GM18861 (cell line): Measurements from ENCODE around the gene HTRA1.

Source experiments
- ATAC-seq: cut with Tn5 transposase; IDR thresholded peaks from one replicate; pipeline ENCODE4 v1.9.1; 2021; ENCODE audit not compliant: unreplicated experiment

Gene HTRA1

DNA sequence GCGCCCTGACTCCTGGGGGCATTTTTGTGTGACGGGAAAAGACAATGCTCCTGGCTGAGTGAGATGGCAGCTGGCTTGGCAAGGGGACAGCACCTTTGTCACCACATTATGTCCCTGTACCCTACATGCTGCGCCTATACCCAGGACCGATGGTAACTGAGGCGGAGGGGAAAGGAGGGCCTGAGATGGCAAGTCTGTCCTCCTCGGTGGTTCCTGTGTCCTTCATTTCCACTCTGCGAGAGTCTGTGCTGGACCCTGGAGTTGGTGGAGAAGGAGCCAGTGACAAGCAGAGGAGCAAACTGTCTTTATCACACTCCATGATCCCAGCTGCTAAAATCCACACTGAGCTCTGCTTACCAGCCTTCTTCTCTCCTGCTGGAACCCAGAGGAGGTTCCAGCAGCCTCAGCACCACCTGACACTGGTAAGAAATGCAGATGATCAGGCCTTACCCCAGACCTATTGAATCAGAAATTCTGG is 6.7 kb upstream of the HTRA1 start, which contains the start of gene ARMS2:
TSS of gene ARMS2 (plus strand) at position 51 of the 478 bp plus-strand sequence. CDS start at position 126, 75 bp downstream.
- ATAC-seq, result no peak

DNA sequence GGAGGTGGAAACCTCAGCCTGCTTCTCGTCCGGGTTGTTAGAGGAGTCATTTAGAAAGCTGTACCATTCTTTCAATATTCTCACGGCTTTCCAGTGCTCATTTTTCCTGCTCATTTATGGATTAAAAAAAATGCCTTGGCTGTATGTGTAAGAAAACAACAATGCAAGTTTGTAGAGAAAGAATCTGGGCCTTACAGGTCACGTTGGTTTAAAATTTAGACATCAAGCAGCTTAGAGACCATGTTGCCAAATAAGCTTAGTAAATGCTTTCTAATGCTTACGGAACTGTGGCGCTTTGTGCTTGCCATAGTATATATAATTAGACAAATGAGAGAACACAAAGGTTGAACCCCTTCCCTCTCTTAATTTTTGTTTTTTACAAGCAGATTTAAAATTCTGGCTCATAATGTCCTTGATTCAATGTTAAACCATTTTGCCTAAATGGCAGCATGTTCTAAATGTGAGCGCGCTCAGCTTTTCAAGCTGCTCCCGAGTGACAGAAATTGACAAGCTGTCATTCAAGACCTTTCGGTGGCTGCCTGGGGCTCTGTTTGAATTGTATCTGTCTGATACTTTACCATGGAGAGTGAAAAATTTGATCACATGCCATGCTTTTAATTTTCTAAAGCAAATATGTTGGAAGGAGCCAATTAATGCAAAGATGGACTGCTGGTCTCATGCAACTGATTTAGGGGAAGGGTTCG is 5.8 kb upstream of the HTRA1 start:
- no peak for ATAC-seq

- no peak for ATAC-seq
These were observed 3.4 kb upstream of the HTRA1 start for GRCh38 chr10:122457934-122458333.

DNA sequence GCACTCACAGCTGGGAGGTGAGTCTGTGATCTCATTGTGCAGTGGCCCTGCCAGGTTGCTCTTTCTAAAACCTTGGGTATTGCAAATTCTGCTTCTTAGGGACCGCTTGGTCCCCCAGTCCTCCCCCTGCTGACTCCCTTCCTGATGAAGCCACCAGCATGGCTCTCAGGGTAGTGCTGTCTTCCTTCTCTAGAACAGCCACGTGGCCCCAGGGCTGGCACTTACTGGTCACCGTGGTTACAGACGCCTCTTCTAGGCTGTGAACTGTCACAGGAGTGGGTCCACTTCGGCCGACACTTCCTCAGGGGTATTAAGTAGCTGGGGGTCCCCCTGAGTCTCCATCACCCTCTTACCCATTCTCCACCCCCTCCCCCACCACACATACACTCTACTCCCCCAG is 2.7 kb upstream of the HTRA1 start:
- no peak for ATAC-seq

GRCh38 chr10:122459561-122460273 is 1.6 kb upstream of the HTRA1 start:
- no peak for ATAC-seq

DNA sequence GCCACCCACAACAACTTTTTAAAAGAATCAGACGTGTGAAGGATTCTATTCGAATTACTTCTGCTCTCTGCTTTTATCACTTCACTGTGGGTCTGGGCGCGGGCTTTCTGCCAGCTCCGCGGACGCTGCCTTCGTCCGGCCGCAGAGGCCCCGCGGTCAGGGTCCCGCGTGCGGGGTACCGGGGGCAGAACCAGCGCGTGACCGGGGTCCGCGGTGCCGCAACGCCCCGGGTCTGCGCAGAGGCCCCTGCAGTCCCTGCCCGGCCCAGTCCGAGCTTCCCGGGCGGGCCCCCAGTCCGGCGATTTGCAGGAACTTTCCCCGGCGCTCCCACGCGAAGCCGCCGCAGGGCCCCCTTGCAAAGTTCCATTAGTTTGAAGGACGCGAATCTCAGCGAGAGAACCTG is 461 bp upstream of the HTRA1 start:
- ATAC-seq, result no peak

- ATAC-seq, result no peak
These were observed 578 bp downstream of the HTRA1 start for GRCh38 chr10:122461729-122462532.

DNA sequence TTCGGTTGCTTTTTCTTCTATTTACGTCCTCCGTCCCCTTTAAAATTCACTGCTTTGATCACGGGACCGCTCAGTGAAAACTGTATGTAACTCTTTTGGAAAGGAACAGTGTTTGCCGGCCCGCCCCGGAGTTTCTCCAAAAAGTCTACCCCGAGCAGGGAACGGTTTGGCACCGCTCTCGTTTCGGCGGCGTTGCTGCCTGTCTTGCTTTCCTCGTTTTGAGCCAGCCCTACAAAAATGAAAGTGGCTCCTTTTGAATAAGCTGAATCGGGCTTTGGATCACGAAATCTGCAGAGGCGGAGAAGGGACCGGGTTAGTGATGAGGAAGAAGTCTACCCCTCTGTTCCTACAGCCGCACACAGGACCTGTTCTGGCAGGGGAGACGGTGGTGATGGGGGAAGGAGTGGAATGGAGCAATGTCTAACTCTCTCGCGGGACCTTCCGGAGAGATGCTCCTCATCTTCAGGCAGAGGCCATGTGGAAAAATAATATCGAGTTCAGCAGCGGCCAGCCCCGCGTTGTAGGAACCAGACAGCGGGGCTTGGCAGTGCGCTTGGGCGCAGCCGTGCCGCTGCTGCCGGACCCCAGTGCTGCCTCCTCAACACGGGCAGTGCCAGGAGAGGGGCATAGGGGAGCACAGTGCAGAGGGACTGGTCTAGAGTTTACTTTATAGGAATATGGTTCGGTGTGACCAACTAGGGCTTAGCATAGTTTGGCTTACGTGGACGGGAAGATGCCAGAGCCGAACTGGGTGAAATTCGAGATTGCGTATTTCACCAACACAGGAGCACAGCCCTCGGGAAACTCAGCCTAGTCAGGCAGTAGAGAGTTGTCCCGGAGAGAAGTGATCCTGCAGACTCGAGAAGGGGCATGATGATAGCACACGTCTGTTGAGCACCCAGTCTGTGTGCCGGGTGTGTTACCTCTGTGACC is 1.4 kb downstream of the HTRA1 start:
- no peak for ATAC-seq

GRCh38 chr10:122463466-122464249 is 2.3 kb downstream of the HTRA1 start:
- ATAC-seq, result no peak

DNA sequence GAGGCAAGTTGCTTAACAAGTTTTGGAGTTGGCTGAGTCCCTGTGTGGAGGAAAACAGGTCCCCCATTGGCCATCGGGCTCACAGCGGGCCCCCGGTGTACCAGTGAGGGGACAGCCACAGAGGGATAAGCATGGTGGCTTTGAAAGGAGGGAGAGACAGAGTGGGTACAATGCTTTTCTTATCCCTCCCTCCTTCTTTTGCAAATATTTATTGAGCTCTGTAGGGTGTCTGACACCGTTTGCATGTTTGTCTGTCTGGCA is 2.8 kb downstream of the HTRA1 start:
- ATAC-seq, result no peak

DNA sequence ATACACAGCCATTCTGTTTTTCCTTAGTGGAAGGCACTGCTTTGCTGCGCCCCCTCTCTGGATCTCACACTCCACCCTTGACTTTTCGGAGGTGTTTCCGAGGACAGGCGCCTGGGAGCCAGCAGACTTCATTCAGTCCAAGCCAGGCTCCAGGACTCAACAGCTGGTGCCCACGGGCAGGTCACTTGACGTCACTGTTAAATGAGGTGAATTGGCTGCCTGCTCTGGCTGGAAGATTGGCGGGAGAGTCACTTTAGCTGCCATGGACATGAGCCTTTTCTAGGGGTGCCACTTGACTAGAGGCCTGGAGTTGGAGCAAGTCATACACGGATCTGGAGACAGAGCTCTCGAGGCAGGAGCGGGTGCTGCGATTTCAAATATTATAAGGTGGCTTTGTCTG is 3.2 kb downstream of the HTRA1 start:
- no peak for ATAC-seq

DNA sequence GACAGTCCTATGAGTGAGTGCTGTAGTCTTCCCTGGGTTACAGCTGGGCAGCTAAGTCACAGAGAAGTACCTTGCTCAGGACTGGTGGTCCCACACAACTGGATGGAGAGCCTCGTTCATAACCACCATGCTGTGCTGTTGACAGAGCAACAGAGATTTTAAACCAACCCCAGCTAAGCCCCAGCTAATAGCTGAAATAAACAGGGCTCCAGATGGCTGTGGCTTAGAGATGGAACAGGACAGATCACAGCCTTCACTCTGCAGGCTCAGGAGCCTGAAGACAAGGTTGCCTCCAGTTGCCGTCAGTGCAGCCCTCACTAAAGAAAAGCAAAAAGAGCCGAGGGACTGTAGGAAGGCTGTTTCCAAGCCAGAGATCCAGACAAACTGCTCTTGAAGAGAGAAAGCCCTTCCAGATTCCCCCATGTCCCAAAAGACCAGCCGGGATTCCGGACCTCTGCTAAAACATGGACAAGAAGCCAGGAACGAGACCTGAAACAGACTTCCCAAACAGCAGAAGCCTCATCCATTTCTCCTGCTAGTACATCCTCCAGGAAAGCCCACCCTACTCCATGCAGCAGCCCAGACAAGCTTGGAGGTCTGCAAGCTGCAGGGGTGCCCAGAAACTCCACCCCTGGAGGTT is 4.2 kb downstream of the HTRA1 start:
- ATAC-seq, result no peak

- ATAC-seq, result no peak
These were observed 5.6 kb downstream of the HTRA1 start for GRCh38 chr10:122466951-122467381.

- no peak for ATAC-seq
These were observed 6.3 kb downstream of the HTRA1 start for GRCh38 chr10:122467701-122468100.

GRCh38 chr10:122468307-122468925 is 7.1 kb downstream of the HTRA1 start:
- no peak for ATAC-seq

DNA sequence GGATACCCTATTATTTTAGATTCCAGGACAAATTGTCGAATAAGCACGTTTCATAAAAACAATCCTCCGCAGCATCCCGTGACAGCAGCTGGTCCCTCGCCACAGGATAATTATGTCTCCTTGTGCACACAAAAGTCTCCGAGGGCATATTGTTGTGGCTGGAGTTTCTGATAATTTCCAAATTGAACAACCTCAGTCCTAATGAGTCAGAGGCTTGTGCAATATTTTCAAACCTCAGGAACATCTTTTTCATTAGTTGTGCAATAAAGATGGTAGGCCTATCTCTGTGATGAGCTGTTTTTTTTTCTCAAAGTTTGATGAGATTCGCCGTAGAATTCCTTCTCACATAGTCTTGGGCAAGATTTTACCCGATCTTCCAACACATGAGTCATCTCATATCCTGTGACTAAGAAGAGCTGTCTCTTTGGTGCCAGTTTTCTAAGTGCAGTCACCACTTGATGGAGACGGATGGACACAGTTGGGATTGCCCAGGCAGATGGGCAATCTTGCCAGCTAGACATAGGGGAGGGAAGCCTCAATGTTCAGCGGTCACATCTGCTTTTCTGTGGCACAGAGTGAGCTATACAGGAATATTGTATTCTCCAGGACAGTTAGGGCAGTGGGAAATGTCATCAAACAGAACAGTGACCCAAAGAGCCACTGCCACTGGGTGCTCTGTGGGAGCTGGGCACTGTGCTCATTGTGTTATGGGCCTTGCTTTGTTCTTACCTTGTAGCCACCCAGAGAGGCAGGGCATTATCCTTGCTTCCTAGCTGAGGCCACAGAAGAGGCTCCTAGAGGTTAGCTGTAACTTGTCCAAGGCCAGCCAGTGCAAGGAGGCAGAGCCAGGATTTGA is 7.8 kb downstream of the HTRA1 start:
- ATAC-seq, result no peak

GRCh38 chr10:122469848-122470247 is 8.5 kb downstream of the HTRA1 start:
- no peak for ATAC-seq

GRCh38 chr10:122471531-122472177 is 10.3 kb downstream of the HTRA1 start:
- no peak for ATAC-seq
